WTC11 (cell line): Measurements from ENCODE around the gene MKX. TPM values are rescaled to one million over a fixed set of nuclear protein-coding genes. Genes with fewer than 3 reads are reported as not detected.

Experiments used
- AR ChIP-seq: fragments of 250-450 bp; sonication (Bioruptor Pico); IDR thresholded peaks from 2 replicates; pipeline ENCODE4 v1.9.0; 2021; ENCODE audit warnings: mild to moderate bottlenecking
- ARID4B ChIP-seq: sonication (generic); formaldehyde crosslinking; IDR thresholded peaks from 2 replicates; pipeline ENCODE4 v1.8.0; 2023; ENCODE audit warnings: missing genetic modification reagents, mild to moderate bottlenecking, borderline replicate concordance
- FOXJ3 ChIP-seq: sonication (generic); formaldehyde crosslinking; IDR thresholded peaks from 2 replicates; pipeline ENCODE4 v1.9.0; 2021; ENCODE audit warnings: missing genetic modification reagents, mild to moderate bottlenecking, borderline replicate concordance
- FOXP1 ChIP-seq: sonication (generic); formaldehyde crosslinking; IDR thresholded peaks from 2 replicates; pipeline ENCODE4 v1.8.0; 2022; ENCODE audit warnings: missing genetic modification reagents, mild to moderate bottlenecking, moderate library complexity, borderline replicate concordance
- FOXP4 ChIP-seq: sonication (generic); formaldehyde crosslinking; IDR thresholded peaks from 2 replicates; pipeline ENCODE4 v1.8.0; 2022; ENCODE audit warnings: mild to moderate bottlenecking, missing genetic modification reagents
- IRF1 ChIP-seq: sonication (generic); formaldehyde crosslinking; IDR thresholded peaks from 2 replicates; pipeline ENCODE4 v1.8.0; 2023; ENCODE audit warnings: missing genetic modification reagents
- MYBL2 ChIP-seq: sonication (generic); formaldehyde crosslinking; IDR thresholded peaks from 2 replicates; pipeline ENCODE4 v1.8.1; 2023; ENCODE audit warnings: mild to moderate bottlenecking, moderate library complexity, missing genetic modification reagents
- NR1H2 ChIP-seq: sonication (generic); formaldehyde crosslinking; IDR thresholded peaks from 2 replicates; pipeline ENCODE4 v1.9.0; 2021; ENCODE audit warnings: mild to moderate bottlenecking, moderate library complexity, missing genetic modification reagents
- NR3C1 ChIP-seq: sonication (generic); formaldehyde crosslinking; conservative IDR thresholded peaks from 2 replicates; pipeline ENCODE4 v1.8.1; 2023; ENCODE audit warnings: low read depth, mild to moderate bottlenecking, missing genetic modification reagents
- PRDM15 ChIP-seq: sonication (generic); formaldehyde crosslinking; IDR thresholded peaks from 2 replicates; pipeline ENCODE4 v1.8.0; 2022; ENCODE audit warnings: missing genetic modification reagents
- PRRX2 ChIP-seq: fragments of 250-450 bp; sonication (Bioruptor Pico); IDR thresholded peaks from 2 replicates; pipeline ENCODE4 v1.8.0; 2021; ENCODE audit warnings: mild to moderate bottlenecking
- TEAD4 ChIP-seq: sonication (generic); formaldehyde crosslinking; IDR thresholded peaks from 2 replicates; pipeline ENCODE4 v1.8.0; 2022; ENCODE audit warnings: mild to moderate bottlenecking, missing genetic modification reagents
- USF1 ChIP-seq: sonication (generic); formaldehyde crosslinking; IDR thresholded peaks from 2 replicates; pipeline ENCODE4 v1.8.0; 2022; ENCODE audit warnings: mild to moderate bottlenecking, missing genetic modification reagents
- ZNF232 ChIP-seq: sonication (generic); formaldehyde crosslinking; IDR thresholded peaks from 2 replicates; pipeline ENCODE4 v1.8.0; 2022; ENCODE audit warnings: mild to moderate bottlenecking, missing genetic modification reagents
- ZNF317 ChIP-seq: sonication (generic); formaldehyde crosslinking; IDR thresholded peaks from 2 replicates; pipeline ENCODE4 v1.8.1; 2023; ENCODE audit warnings: low read depth, mild to moderate bottlenecking, moderate library complexity, missing genetic modification reagents, borderline replicate concordance
- total RNA-seq: library from RNA; stranded (reverse); gene quantifications from 3 replicates; pipeline ENCODE4 v1.2.3, GENCODE V29; 2021

The MKX gene
- total RNA-seq, 1 experiment from 2014 or later = 1.2 TPM

GRCh38 chr10:27741173-27742091 is 4.2 kb downstream of the MKX start (continued):
- TF ChIP-seq PRDM15 (CRISPR knock-in tag) (peak; percentile 52; the same call in 1 of the 2 replicates), ZNF232 (CRISPR knock-in tag) (no peak; the same call in 1 of the 2 replicates), IRF1 (CRISPR knock-in tag) (peak; percentile 83; the same call in 1 of the 2 replicates), FOXP1 (CRISPR knock-in tag) (peak; percentile 69), TEAD4 (CRISPR knock-in tag) (peak; percentile 48), FOXP4 (CRISPR knock-in tag) (no peak; the same call in 1 of the 2 replicates), NR3C1 (CRISPR knock-in tag) (peak; percentile 59; the same call in 1 of the 2 replicates), ZNF317 (0 out of 2 replicates have a peak, but pooled peaks have one; percentile 46), NR1H2 (CRISPR knock-in tag) (0 out of 2 replicates have a peak, but pooled peaks have one; percentile 53), AR (CRISPR knock-in tag) (no peak), ARID4B (CRISPR knock-in tag) (0 out of 2 replicates have a peak, but pooled peaks have one; percentile 25), MYBL2 (CRISPR knock-in tag) (peak; percentile 70; the same call in 1 of the 2 replicates), PRRX2 (no peak), USF1 (CRISPR knock-in tag) (no peak; the same call in 1 of the 2 replicates), FOXJ3 (CRISPR knock-in tag) (no peak)
- TF ChIP-seq, all 79 proteins: peak for 31
